HCT116 (cell line): ENCODE measurements around the gene NUDT14. TPM values are rescaled to one million over a fixed set of nuclear protein-coding genes. Genes with fewer than 3 reads are reported as not detected.

Experiments
- ATAC-seq: fragments of 200-7000 bp; cut with Tn5 transposase; 2 replicates; pipeline ENCODE4 v1.9.1; 2020; ENCODE audit warnings: mild to moderate bottlenecking, moderate library complexity
- BruUV-seq: library from RNA; stranded (reverse); fragments of 400-500 nt; replicated peaks from 2 replicates; lab custom pipeline; 2021; lab: Mats Ljungman, UMichigan
- CTCF ChIA-PET: fragments of 300-600 bp; sonication (Branson Sonifier 250); formaldehyde crosslinking; loops from one replicate; lab custom pipeline; 2021; ENCODE audit warnings: antibody characterized with exemption; lab: Charles Lee
- POLR2A ChIA-PET: fragments of 300-600, 350-600 bp; sonication (Branson Sonifier 250); formaldehyde crosslinking; loops from one replicate; lab custom pipeline; 2021; ENCODE audit warnings: antibody characterized with exemption; lab: Charles Lee
- RAD21 ChIA-PET, 2 experiments: fragments of 300-600 bp; sonication (Branson Sonifier 250); formaldehyde crosslinking; loops; one replicate each; lab custom pipeline; 2023; ENCODE audit warnings: low total read pairs in 2 of 2; ENCODE audit not compliant: uncharacterized antibody in 2 of 2, unreplicated experiment in 2 of 2, low non-redundant PET in 1 of 2; lab: Charles Lee
- DNase-seq: peaks from one replicate; pipeline ENCODE4 v3.0.0-alpha.2; 2010; ENCODE audit warnings: low read depth, low spot score
- H2AFZ ChIP-seq: fragments of 200-600 bp; shearing (Covaris generic), sonication (generic); 2 replicates; pipeline ENCODE4 v1.6.1; 2017; ENCODE audit warnings: low read depth, mixed run types, mixed read lengths, antibody characterized with exemption, low read length; ENCODE audit not compliant: poor library complexity, severe bottlenecking
- H3K27ac ChIP-seq: 2 replicates; pipeline ENCODE4 v1.5.1; 2012; ENCODE audit warnings: low read depth, low read length
- H3K27me3 ChIP-seq: fragments of 200-600 bp; sonication (generic); 2 replicates; pipeline ENCODE4 v1.6.1; 2016; ENCODE audit warnings: mixed run types, low read length, mixed read lengths; ENCODE audit not compliant: insufficient read depth
- H3K36me3 ChIP-seq, 2 experiments: fragments of 200-500 bp in 1 of 2; fragments of 200-600 bp in 1 of 2; sonication (Bioruptor generic) in 1 of 2; sonication (generic) in 1 of 2; 2 replicates each; pipeline versions ENCODE4 v1.5.1 to v1.6.1; 2014 to 2016; ENCODE audit warnings: low read length in 2 of 2, inconsistent platforms in 1 of 2, mixed read lengths in 1 of 2, mixed run types in 1 of 2; ENCODE audit not compliant: insufficient read depth in 2 of 2, control insufficient read depth in 1 of 2
- H3K4me1 ChIP-seq, 2 experiments: fragments of 200-600 bp in 1 of 2; sonication (generic) in 1 of 2; 2 replicates each; pipeline versions ENCODE4 v1.5.1 to v1.6.1; 2012 to 2017; ENCODE audit warnings: low read length in 2 of 2, inconsistent platforms in 1 of 2, mild to moderate bottlenecking in 1 of 2, mixed read lengths in 1 of 2, mixed run types in 1 of 2, moderate library complexity in 1 of 2; ENCODE audit not compliant: insufficient read depth in 2 of 2, control insufficient read depth in 1 of 2
- H3K4me2 ChIP-seq: fragments of 200-600 bp; sonication (generic); 2 replicates; pipeline ENCODE4 v1.6.1; 2017; ENCODE audit warnings: mixed run types, low read length, mixed read lengths
- H3K4me3 ChIP-seq, 2 experiments: fragments of 200-600 bp in 1 of 2; sonication (generic) in 1 of 2; replicated peaks in 1 of 2; 2 replicates each; pipeline ENCODE4 v1.5.1; 2011 to 2016; ENCODE audit warnings: low read length in 2 of 2, control low read depth in 1 of 2, low read depth in 1 of 2, mild to moderate bottlenecking in 1 of 2, mixed read lengths in 1 of 2, mixed run types in 1 of 2
- H3K79me2 ChIP-seq: fragments of 200-600 bp; sonication (generic); 2 replicates; pipeline ENCODE4 v1.6.1; 2017; ENCODE audit warnings: mild to moderate bottlenecking, mixed run types, low read length, moderate library complexity, mixed read lengths; ENCODE audit not compliant: insufficient read depth
- H3K9ac ChIP-seq: fragments of 200-600 bp; sonication (generic); 2 replicates; pipeline ENCODE4 v1.6.1; 2016; ENCODE audit warnings: low read length, mixed read lengths
- H3K9me2 ChIP-seq: fragments of 200-600 bp; sonication (generic), shearing (Covaris generic); 2 replicates; pipeline ENCODE4 v1.6.1; 2017; ENCODE audit warnings: mixed run types, mild to moderate bottlenecking, moderate library complexity; ENCODE audit not compliant: insufficient read depth
- H3K9me3 ChIP-seq, 2 experiments: fragments of 200-500 bp in 1 of 2; fragments of 200-600 bp in 1 of 2; sonication (Bioruptor generic) in 1 of 2; sonication (generic) in 1 of 2; 2 replicates each; pipeline ENCODE4 v1.6.1; 2014 to 2017; ENCODE audit warnings: low read length in 2 of 2, mixed read lengths in 2 of 2, inconsistent platforms in 1 of 2, low read depth in 1 of 2, mild to moderate bottlenecking in 1 of 2, mixed run types in 1 of 2, moderate library complexity in 1 of 2; ENCODE audit not compliant: control insufficient read depth in 1 of 2, insufficient read depth in 1 of 2
- H4K20me1 ChIP-seq: fragments of 200-600 bp; sonication (generic), shearing (Covaris generic); 2 replicates; pipeline ENCODE4 v1.6.1; 2017; ENCODE audit warnings: mixed run types, mild to moderate bottlenecking, moderate library complexity; ENCODE audit not compliant: insufficient read depth
- ATF3 ChIP-seq: IDR thresholded peaks from 2 replicates; pipeline ENCODE4 v1.6.1; 2012
- CBX3 ChIP-seq: IDR thresholded peaks from 2 replicates; pipeline ENCODE4 v1.6.1; 2012; ENCODE audit warnings: low read depth
- CEBPB ChIP-seq: IDR thresholded peaks from 2 replicates; pipeline ENCODE4 v1.6.1; 2012; ENCODE audit warnings: low read depth
- ELF1 ChIP-seq: IDR thresholded peaks from 2 replicates; pipeline ENCODE4 v1.6.1; 2012; ENCODE audit warnings: low read depth, borderline replicate concordance
- EZH2phosphoT487 ChIP-seq: fragments of 200-600 bp; IDR thresholded peaks from 2 replicates; pipeline ENCODE4 v1.6.1; 2018; ENCODE audit warnings: antibody characterized with exemption, borderline replicate concordance
- FOSL1 ChIP-seq: IDR thresholded peaks from 2 replicates; pipeline ENCODE4 v1.6.1; 2012; ENCODE audit warnings: low read depth
- JUND ChIP-seq: IDR thresholded peaks from 2 replicates; pipeline ENCODE4 v1.6.1; 2012
- MAX ChIP-seq: IDR thresholded peaks from 2 replicates; pipeline ENCODE4 v1.6.1; 2012
- POLR2A ChIP-seq: IDR thresholded peaks from 2 replicates; pipeline ENCODE4 v1.7.0; 2011; ENCODE audit warnings: borderline replicate concordance; ENCODE audit not compliant: insufficient read depth, insufficient read length; ENCODE audit errors: extremely low read depth
- RAD21 ChIP-seq: IDR thresholded peaks from 2 replicates; pipeline ENCODE4 v1.6.1; 2012; ENCODE audit warnings: low read depth, mild to moderate bottlenecking
- SIN3A ChIP-seq: IDR thresholded peaks from 2 replicates; pipeline ENCODE4 v1.6.1; 2012; ENCODE audit warnings: low read depth
- SP1 ChIP-seq: IDR thresholded peaks from 2 replicates; pipeline ENCODE4 v1.6.1; 2012; ENCODE audit warnings: low read depth
- SRF ChIP-seq: IDR thresholded peaks from 2 replicates; pipeline ENCODE4 v1.6.1; 2012; ENCODE audit warnings: low read depth
- TCF7L2 ChIP-seq: IDR thresholded peaks from 2 replicates; pipeline ENCODE4 v1.7.0; 2011; ENCODE audit warnings: borderline replicate concordance, inconsistent platforms; ENCODE audit not compliant: insufficient read depth, insufficient read length; ENCODE audit errors: extremely low read depth
- YY1 ChIP-seq: IDR thresholded peaks from 2 replicates; pipeline ENCODE4 v1.6.1; 2011; ENCODE audit warnings: low read length, low read depth, moderate library complexity, mild to moderate bottlenecking; ENCODE audit not compliant: insufficient replicate concordance; ENCODE audit errors: extremely low read depth
- ZFX ChIP-seq: fragments of 450-650 bp; IDR thresholded peaks from 2 replicates; pipeline ENCODE4 v1.6.1; 2017
- ZNF274 ChIP-seq: fragments of 200-500 bp; sonication (Bioruptor generic); IDR thresholded peaks from 2 replicates; pipeline ENCODE4 v1.6.1; 2014; ENCODE audit warnings: mild to moderate bottlenecking, low read depth, low read length, inconsistent platforms
- intact Hi-C: fragments of 100-400 bp; cut with micrococcal nuclease; formaldehyde crosslinking; loops from 2 replicates; pipeline ENCODE4 v1.10.0; 2022
- total RNA-seq: library from RNA; stranded (reverse); gene quantifications from one replicate; pipeline ENCODE4 v1.2.1, GENCODE V29; 2021; ENCODE audit not compliant: unreplicated experiment
- TF ChIP-seq, protein P1 (sequence below), 3 experiments: fragments of 200-600 bp in 1 of 3; sonication (generic) in 1 of 3; IDR thresholded peaks in 2 of 3; conservative IDR thresholded peaks in 1 of 3; 2 replicates each; pipeline ENCODE4 v1.5.1; 2012 to 2017; ENCODE audit warnings: low read depth in 2 of 3, low read length in 2 of 3, antibody characterized with exemption in 1 of 3, borderline replicate concordance in 1 of 3, control low read depth in 1 of 3, mild to moderate bottlenecking in 1 of 3, mixed read lengths in 1 of 3, mixed run types in 1 of 3, moderate library complexity in 1 of 3; ENCODE audit not compliant: insufficient read depth in 1 of 3

The NUDT14 gene
- total RNA-seq, 1 experiment from 2014 or later = 56.1 TPM

GRCh38 chr14:105123981-105124765 lies 56.9 kb downstream of the NUDT14 start:
- CTCF ChIA-PET = no interaction called here
- no TSS peak for BruUV-seq
- no peak for ATAC-seq

More at GRCh38 chr14:105123981-105124765, 56.9 kb downstream of the NUDT14 start:
- no peaks in the 10 kb centered on the region for H3K79me2 ChIP-seq
- H3K9me3 ChIP-seq = peaks cover 4 to 17% of the 10 kb centered on the region in 2 experiments; a peak in 2 of 4 replicates
- no peak overlapping the region for H3K9ac ChIP-seq
- TF ChIP-seq CBX3 (no peak), SIN3A (no peak), EZH2phosphoT487 (no peak), SP1 (no peak), CEBPB (no peak), ZNF274 (no peak), RAD21 (no peak), YY1 (no peak), ELF1 (no peak), ZFX (no peak), MAX (no peak), JUND (no peak), SRF (no peak), POLR2A (no peak), TCF7L2 (no peak), ATF3 (no peak), FOSL1 (no peak)
- TF ChIP-seq, protein P1, sequence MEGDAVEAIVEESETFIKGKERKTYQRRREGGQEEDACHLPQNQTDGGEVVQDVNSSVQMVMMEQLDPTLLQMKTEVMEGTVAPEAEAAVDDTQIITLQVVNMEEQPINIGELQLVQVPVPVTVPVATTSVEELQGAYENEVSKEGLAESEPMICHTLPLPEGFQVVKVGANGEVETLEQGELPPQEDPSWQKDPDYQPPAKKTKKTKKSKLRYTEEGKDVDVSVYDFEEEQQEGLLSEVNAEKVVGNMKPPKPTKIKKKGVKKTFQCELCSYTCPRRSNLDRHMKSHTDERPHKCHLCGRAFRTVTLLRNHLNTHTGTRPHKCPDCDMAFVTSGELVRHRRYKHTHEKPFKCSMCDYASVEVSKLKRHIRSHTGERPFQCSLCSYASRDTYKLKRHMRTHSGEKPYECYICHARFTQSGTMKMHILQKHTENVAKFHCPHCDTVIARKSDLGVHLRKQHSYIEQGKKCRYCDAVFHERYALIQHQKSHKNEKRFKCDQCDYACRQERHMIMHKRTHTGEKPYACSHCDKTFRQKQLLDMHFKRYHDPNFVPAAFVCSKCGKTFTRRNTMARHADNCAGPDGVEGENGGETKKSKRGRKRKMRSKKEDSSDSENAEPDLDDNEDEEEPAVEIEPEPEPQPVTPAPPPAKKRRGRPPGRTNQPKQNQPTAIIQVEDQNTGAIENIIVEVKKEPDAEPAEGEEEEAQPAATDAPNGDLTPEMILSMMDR (IDR thresholded peaks at IDR 0.05 in 2 of 3, conservative IDR thresholded peaks at IDR 0.05 in 1 of 3; ENCODE audit: borderline replicate concordance in 1 of 3, insufficient read depth in 1 of 3, low read depth in 2 of 3, low read length in 2 of 3) = no peak
- ChIA-PET RAD21 (no interaction called here), POLR2A (no interaction called here)
- no peak for DNase-seq
- no peak overlapping the region for H3K4me3 ChIP-seq
- no peaks in the 10 kb centered on the region for H3K9me2 ChIP-seq
- no peak overlapping the region for H3K27ac ChIP-seq
- no peaks in the 10 kb centered on the region for H3K27me3 ChIP-seq
- H3K4me1 ChIP-seq = peaks cover 2% of the 10 kb centered on the region in 2 experiments; a peak in 2 of 4 replicates
- H3K4me2 ChIP-seq = no peak overlapping the region
- no peaks in the 10 kb centered on the region for H4K20me1 ChIP-seq
- intact Hi-C loops = no loop called here
- H3K36me3 ChIP-seq = no peaks in the 10 kb centered on the region
- H2AFZ ChIP-seq = no peak overlapping the region
